Measurements from ENCODE around the gene KCNF1.

- no peak for TF ChIP-seq CTCF (IDR thresholded peaks at IDR 0.05; ENCODE audit: insufficient read depth, low read depth, low read length)
- TF ChIP-seq EZH2 (IDR thresholded peaks at IDR 0.05; ENCODE audit: insufficient read depth, low read length): no peak
Observed at GRCh38 chr2:10865841-10866240, 45.9 kb upstream of the KCNF1 start.
